Measurements from ENCODE around the gene NFIB.

NFIB gene

GRCh38 chr9:14245901-14246525, 67.9 kb downstream of the NFIB start:
- DNase-seq (ENCODE audit: low spot score) = no peak

- DNase-seq (ENCODE audit: low spot score) = no peak
Observed at GRCh38 chr9:14243514-14244042, 70.4 kb downstream of the NFIB start.

GRCh38 chr9:14242150-14242805, 71.7 kb downstream of the NFIB start:
- no peak for DNase-seq (ENCODE audit: low spot score)

GRCh38 chr9:14240537-14240936, 73.4 kb downstream of the NFIB start:
- no peak for DNase-seq (ENCODE audit: low spot score)

- no peak for DNase-seq (ENCODE audit: low spot score)
Observed at GRCh38 chr9:14238518-14238917, 75.4 kb downstream of the NFIB start.

- no peak for DNase-seq (ENCODE audit: low spot score)
Observed at GRCh38 chr9:14238079-14238478, 75.9 kb downstream of the NFIB start.

GRCh38 chr9:14236591-14236990, 77.3 kb downstream of the NFIB start:
- DNase-seq (ENCODE audit: low spot score) = no peak

GRCh38 chr9:14232111-14232510, 81.8 kb downstream of the NFIB start:
- no peak for DNase-seq (ENCODE audit: low spot score)

- no peak for DNase-seq (ENCODE audit: low spot score)
Observed at GRCh38 chr9:14231196-14231990, 82.5 kb downstream of the NFIB start.

- DNase-seq (ENCODE audit: low spot score) = no peak
Observed at GRCh38 chr9:14228602-14229001, 85.3 kb downstream of the NFIB start.

- DNase-seq (ENCODE audit: low spot score) = no peak
Observed at GRCh38 chr9:14226855-14227532, 86.9 kb downstream of the NFIB start.

- DNase-seq (ENCODE audit: low spot score) = no peak
Observed at GRCh38 chr9:14223081-14223480, 90.9 kb downstream of the NFIB start.

GRCh38 chr9:14222149-14222835, 91.6 kb downstream of the NFIB start:
- DNase-seq (ENCODE audit: low spot score) = no peak

- DNase-seq (ENCODE audit: low spot score) = no peak
Observed at GRCh38 chr9:14221558-14221957, 92.4 kb downstream of the NFIB start.

GRCh38 chr9:14221119-14221518, 92.8 kb downstream of the NFIB start:
- no peak for DNase-seq (ENCODE audit: low spot score)

- DNase-seq (ENCODE audit: low spot score) = no peak
Observed at GRCh38 chr9:14220256-14220655, 93.7 kb downstream of the NFIB start.

GRCh38 chr9:14219850-14220249, 94.1 kb downstream of the NFIB start:
- no peak for DNase-seq (ENCODE audit: low spot score)

GRCh38 chr9:14218253-14218652, 95.7 kb downstream of the NFIB start:
- DNase-seq (ENCODE audit: low spot score) = no peak

- DNase-seq (ENCODE audit: low spot score) = no peak
Observed at GRCh38 chr9:14216612-14217194, 97.2 kb downstream of the NFIB start.

- no peak for DNase-seq (ENCODE audit: low spot score)
Observed at GRCh38 chr9:14215614-14216013, 98.3 kb downstream of the NFIB start.

- DNase-seq (ENCODE audit: low spot score) = no peak
Observed at GRCh38 chr9:14214693-14215092, 99.2 kb downstream of the NFIB start.

All from Ammon's horn (tissue), 1 donor.